ENCODE data around the gene KCNAB1. TPM values are rescaled to one million over a fixed set of nuclear protein-coding genes. Genes with fewer than 3 reads are reported as not detected.

KCNAB1 gene
- total RNA-seq, 1 donor from 2014 or later, result 2.1 TPM

- no peak for DNase-seq (ENCODE audit: low spot score, unreplicated experiment)
- no peaks in the 10 kb centered on the region for H3K9me3 Mint-ChIP-seq (ENCODE audit: low read depth)
- TF ChIP-seq CTCF (IDR thresholded peaks at IDR 0.05; ENCODE audit: unreplicated experiment), result no peak
- H3K27ac Mint-ChIP-seq, result no peak overlapping the region
- no peaks in the 10 kb centered on the region for H3K4me1 Mint-ChIP-seq (ENCODE audit: low read depth)
- H3K36me3 Mint-ChIP-seq (ENCODE audit: insufficient read depth), result no peaks in the 10 kb centered on the region
- H3K4me3 Mint-ChIP-seq (ENCODE audit: low read depth), result no peak overlapping the region
- peaks cover 7% of the 10 kb centered on the region for H3K27me3 Mint-ChIP-seq
Observed at GRCh38 chr3:156416846-156417558, 296.6 kb downstream of the KCNAB1 start.

DNA sequence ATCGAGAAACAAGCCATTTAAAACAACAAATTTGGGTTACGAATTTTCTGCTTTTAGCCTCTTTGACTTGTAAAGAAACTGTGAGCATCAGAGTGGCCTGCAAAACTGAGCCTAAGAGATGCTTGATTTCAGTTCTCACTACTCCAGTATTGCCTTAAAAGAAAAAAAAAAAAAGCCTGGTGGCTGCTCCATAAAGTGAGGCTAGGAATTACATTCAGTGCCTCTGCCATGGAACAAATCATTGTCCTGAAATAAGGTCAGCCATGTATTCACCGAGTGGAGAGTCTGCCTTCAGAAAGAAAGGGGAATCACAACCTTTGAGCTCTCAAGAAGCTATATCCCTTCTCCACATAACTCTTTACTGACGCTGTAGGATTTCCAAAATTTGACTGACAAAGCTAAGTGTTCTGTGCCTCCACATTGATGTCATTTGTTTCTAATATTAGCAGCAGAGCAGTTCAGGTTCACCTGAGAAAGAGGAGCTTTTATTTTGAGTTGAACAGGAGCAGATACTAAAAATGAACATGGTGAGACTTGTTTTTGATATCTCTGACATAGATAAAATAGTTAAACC, 297.3 kb downstream of the KCNAB1 start:
- DNase-seq (ENCODE audit: low spot score, unreplicated experiment), result no peak
- peaks cover 7% of the 10 kb centered on the region for H3K27me3 Mint-ChIP-seq
- no peaks in the 10 kb centered on the region for H3K4me1 Mint-ChIP-seq (ENCODE audit: low read depth)
- TF ChIP-seq CTCF (IDR thresholded peaks at IDR 0.05; ENCODE audit: unreplicated experiment), result no peak
- no peak overlapping the region for H3K4me3 Mint-ChIP-seq (ENCODE audit: low read depth)
- no peaks in the 10 kb centered on the region for H3K36me3 Mint-ChIP-seq (ENCODE audit: insufficient read depth)
- no peaks in the 10 kb centered on the region for H3K9me3 Mint-ChIP-seq (ENCODE audit: low read depth)
- no peak overlapping the region for H3K27ac Mint-ChIP-seq

DNA sequence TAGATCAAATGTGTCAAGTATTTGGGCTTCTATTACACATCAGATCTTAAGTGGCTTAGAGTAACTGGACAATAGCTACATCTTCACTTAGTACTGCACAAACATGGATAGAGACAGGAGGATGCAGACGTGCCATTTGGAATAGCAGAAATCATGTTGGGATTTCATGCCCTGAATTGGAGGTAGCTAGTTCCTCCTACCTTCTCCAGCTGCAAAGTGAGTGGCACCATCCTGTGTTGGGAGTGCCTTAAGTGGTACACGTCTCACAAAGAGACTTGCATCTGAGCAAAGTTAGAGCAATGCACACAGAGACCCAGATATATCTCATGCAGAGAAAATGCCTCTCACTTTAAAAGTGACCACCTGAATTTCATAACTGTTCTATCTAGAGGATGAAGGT, 298.1 kb downstream of the KCNAB1 start:
- Mint-ChIP-seq H3K4me3 (ENCODE audit: low read depth) (no peak overlapping the region), H3K9me3 (ENCODE audit: low read depth) (no peaks in the 10 kb centered on the region), H3K4me1 (ENCODE audit: low read depth) (no peaks in the 10 kb centered on the region), H3K36me3 (ENCODE audit: insufficient read depth) (no peaks in the 10 kb centered on the region), H3K27me3 (peaks cover 7% of the 10 kb centered on the region), H3K27ac (no peak overlapping the region)
- TF ChIP-seq CTCF (IDR thresholded peaks at IDR 0.05; ENCODE audit: unreplicated experiment), result no peak
- DNase-seq (ENCODE audit: low spot score, unreplicated experiment), result no peak

- Mint-ChIP-seq H3K4me1 (ENCODE audit: low read depth) (peaks cover 3% of the 10 kb centered on the region), H3K4me3 (ENCODE audit: low read depth) (no peak overlapping the region), H3K27ac (no peak overlapping the region), H3K9me3 (ENCODE audit: low read depth) (no peaks in the 10 kb centered on the region), H3K27me3 (no peaks in the 10 kb centered on the region), H3K36me3 (ENCODE audit: insufficient read depth) (no peaks in the 10 kb centered on the region)
- no peak for TF ChIP-seq CTCF (IDR thresholded peaks at IDR 0.05; ENCODE audit: unreplicated experiment)
- DNase-seq (ENCODE audit: low spot score, unreplicated experiment), result no peak
Observed at GRCh38 chr3:156421534-156421933, 301.2 kb downstream of the KCNAB1 start.

- Mint-ChIP-seq H3K9me3 (ENCODE audit: low read depth) (no peaks in the 10 kb centered on the region), H3K36me3 (ENCODE audit: insufficient read depth) (no peaks in the 10 kb centered on the region), H3K27me3 (no peaks in the 10 kb centered on the region), H3K27ac (no peak overlapping the region), H3K4me3 (ENCODE audit: low read depth) (no peak overlapping the region), H3K4me1 (ENCODE audit: low read depth) (peaks cover 3% of the 10 kb centered on the region)
- no peak for DNase-seq (ENCODE audit: low spot score, unreplicated experiment)
- no peak for TF ChIP-seq CTCF (IDR thresholded peaks at IDR 0.05; ENCODE audit: unreplicated experiment)
Observed at GRCh38 chr3:156424758-156425157, 304.4 kb downstream of the KCNAB1 start.

All from progenitor cell of endocrine pancreas (in vitro differentiated cells).